HEK293T (cell line): Measurements from ENCODE around the gene FDPS.

Experiments used
- BHLHE40 ChIP-seq: fragments of 450-650 bp; IDR thresholded peaks from 2 replicates; pipeline ENCODE4 v1.6.1; 2016; ENCODE audit warnings: mild to moderate bottlenecking, moderate library complexity, borderline replicate concordance
- CTBP1 ChIP-seq: fragments of 450-650 bp; IDR thresholded peaks from 2 replicates; pipeline ENCODE4 v1.6.1; 2016; ENCODE audit warnings: borderline replicate concordance
- ELF4 ChIP-seq: fragments of 450-650 bp; IDR thresholded peaks from 2 replicates; pipeline ENCODE4 v1.6.1; 2017; ENCODE audit warnings: antibody characterized with exemption
- HDGF ChIP-seq: fragments of 450-650 bp; IDR thresholded peaks from 2 replicates; pipeline ENCODE4 v1.6.1; 2017; ENCODE audit warnings: antibody characterized with exemption, borderline replicate concordance
- PKNOX1 ChIP-seq: fragments of 450-650 bp; IDR thresholded peaks from 2 replicates; pipeline ENCODE4 v1.6.1; 2016
- SUZ12 ChIP-seq: fragments of 450-650 bp; IDR thresholded peaks from 2 replicates; pipeline ENCODE4 v1.6.1; 2016; ENCODE audit warnings: mild to moderate bottlenecking
- ZNF384 ChIP-seq: fragments of 450-650 bp; IDR thresholded peaks from 2 replicates; pipeline ENCODE4 v1.6.1; 2016

- TF ChIP-seq BHLHE40 = no peak
- TF ChIP-seq PKNOX1 = no peak
- no peak for TF ChIP-seq ZNF384
- TF ChIP-seq SUZ12 = no peak
- TF ChIP-seq HDGF = no peak
- TF ChIP-seq CTBP1 = no peak
- TF ChIP-seq ELF4 = no peak
Observed at GRCh38 chr1:155313261-155313660, 4.6 kb downstream of the FDPS start.
